Activated B cell treated with CpG ODN at 0.5 μM for 24 hours (primary cell): ENCODE measurements around the gene MTHFD1L. TPM values are rescaled to one million over a fixed set of nuclear protein-coding genes. Genes with fewer than 3 reads are reported as not detected.

ENCODE experiments used
- ATAC-seq: fragments of 200-7000 bp; cut with Tn5 transposase; one replicate; pipeline ENCODE4 v1.10.0; 2021; ENCODE audit warnings: low read depth, mild to moderate bottlenecking, moderate library complexity
- CTCF ChIA-PET: fragments of 350-600 bp; sonication (Branson Sonifier 250); formaldehyde crosslinking; loops from one replicate; lab custom pipeline; 2021; ENCODE audit warnings: antibody characterized with exemption; lab: Charles Lee
- POLR2A ChIA-PET: fragments of 350-600 bp; sonication (Branson Sonifier 250); formaldehyde crosslinking; loops from one replicate; lab custom pipeline; 2021; ENCODE audit warnings: antibody characterized with exemption; lab: Charles Lee
- DNase-seq: peaks from one replicate; pipeline ENCODE4 v3.0.0; 2022
- H3K27ac Mint-ChIP-seq: one replicate; pipeline ENCODE4 v1.8.0; 2020; ENCODE audit warnings: mixed read lengths
- H3K27me3 Mint-ChIP-seq: one replicate; pipeline ENCODE4 v1.8.0; 2021; ENCODE audit warnings: mixed read lengths
- H3K36me3 Mint-ChIP-seq: one replicate; pipeline ENCODE4 v1.8.0; 2021; ENCODE audit warnings: low read depth, mixed read lengths
- H3K4me1 Mint-ChIP-seq: one replicate; pipeline ENCODE4 v1.8.0; 2021; ENCODE audit warnings: mixed read lengths
- H3K4me3 Mint-ChIP-seq: one replicate; pipeline ENCODE4 v1.8.0; 2020; ENCODE audit warnings: mild to moderate bottlenecking, mixed read lengths
- H3K9me3 Mint-ChIP-seq: one replicate; pipeline ENCODE4 v1.8.0; 2020; ENCODE audit warnings: mixed read lengths
- intact Hi-C: fragments of 100-400 bp; cut with micrococcal nuclease; formaldehyde crosslinking; loops from one replicate; pipeline ENCODE4 v1.15.1; 2024
- total RNA-seq: library from RNA; stranded (reverse); gene quantifications from 2 replicates; pipeline ENCODE4 v1.2.3, GENCODE V29; 2022
- TF ChIP-seq, protein P1 (sequence below): fragments of 200-600 bp; IDR thresholded peaks from one replicate; pipeline ENCODE4 v1.8.0; 2022; ENCODE audit warnings: antibody characterized with exemption, mild to moderate bottlenecking

The MTHFD1L gene
- total RNA-seq, 1 donor from 2014 or later: 60.4 TPM

DNA sequence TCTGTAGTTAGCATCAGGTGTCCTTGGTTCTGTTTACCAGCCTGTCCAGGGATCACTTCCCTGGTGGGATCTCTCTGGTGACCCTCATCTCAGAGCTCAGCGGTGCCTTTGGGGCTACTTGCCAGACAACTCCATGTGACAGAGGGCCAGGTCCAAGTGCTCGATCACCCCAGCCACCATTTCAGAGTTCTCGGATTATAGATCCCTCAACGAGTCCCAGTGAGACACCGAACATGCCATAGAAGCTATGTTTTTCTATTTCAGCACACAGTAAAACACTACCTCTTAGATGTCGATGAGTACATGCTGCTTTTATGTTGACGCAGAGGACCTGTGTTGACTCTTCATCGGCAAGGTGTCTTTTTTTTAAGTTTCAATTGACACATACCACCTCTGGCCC is 204.1 kb downstream of the MTHFD1L start:
- Mint-ChIP-seq H3K27ac (no peak overlapping the region), H3K27me3 (no peaks in the 10 kb centered on the region), H3K4me1 (peaks cover 14% of the 10 kb centered on the region), H3K4me3 (no peak overlapping the region), H3K36me3 (peaks cover 38% of the 10 kb centered on the region), H3K9me3 (peaks cover 6% of the 10 kb centered on the region)
- ChIA-PET CTCF (no interaction called here), POLR2A (no interaction called here)
- TF ChIP-seq, protein P1, sequence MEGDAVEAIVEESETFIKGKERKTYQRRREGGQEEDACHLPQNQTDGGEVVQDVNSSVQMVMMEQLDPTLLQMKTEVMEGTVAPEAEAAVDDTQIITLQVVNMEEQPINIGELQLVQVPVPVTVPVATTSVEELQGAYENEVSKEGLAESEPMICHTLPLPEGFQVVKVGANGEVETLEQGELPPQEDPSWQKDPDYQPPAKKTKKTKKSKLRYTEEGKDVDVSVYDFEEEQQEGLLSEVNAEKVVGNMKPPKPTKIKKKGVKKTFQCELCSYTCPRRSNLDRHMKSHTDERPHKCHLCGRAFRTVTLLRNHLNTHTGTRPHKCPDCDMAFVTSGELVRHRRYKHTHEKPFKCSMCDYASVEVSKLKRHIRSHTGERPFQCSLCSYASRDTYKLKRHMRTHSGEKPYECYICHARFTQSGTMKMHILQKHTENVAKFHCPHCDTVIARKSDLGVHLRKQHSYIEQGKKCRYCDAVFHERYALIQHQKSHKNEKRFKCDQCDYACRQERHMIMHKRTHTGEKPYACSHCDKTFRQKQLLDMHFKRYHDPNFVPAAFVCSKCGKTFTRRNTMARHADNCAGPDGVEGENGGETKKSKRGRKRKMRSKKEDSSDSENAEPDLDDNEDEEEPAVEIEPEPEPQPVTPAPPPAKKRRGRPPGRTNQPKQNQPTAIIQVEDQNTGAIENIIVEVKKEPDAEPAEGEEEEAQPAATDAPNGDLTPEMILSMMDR: no peak
- intact Hi-C loops: no loop called here
- DNase-seq (no peak), ATAC-seq (no peak)

DNA sequence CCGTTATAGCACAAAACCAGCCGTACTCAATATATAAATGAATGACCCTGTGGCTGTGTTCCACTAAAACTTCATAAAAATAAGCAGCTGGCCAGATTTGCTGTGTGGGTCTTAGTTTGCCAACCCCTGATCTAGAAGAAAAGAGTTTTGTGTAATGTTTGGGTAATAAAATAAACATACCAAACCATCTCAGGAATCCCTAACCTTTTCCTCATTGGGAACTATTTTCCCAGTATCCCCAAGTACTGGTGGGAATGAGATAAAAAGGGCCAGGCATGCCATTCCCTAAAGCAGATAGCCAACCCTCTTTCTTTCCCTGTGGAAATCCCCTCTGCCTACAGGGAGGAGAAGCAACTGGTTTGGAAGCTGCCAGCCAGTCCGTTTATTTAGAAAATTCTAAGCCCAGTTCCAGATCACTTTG is 205.1 kb downstream of the MTHFD1L start:
- Mint-ChIP-seq H3K36me3 (peaks cover 38% of the 10 kb centered on the region), H3K27me3 (no peaks in the 10 kb centered on the region), H3K9me3 (peaks cover 12% of the 10 kb centered on the region), H3K27ac (no peak overlapping the region), H3K4me3 (no peak overlapping the region), H3K4me1 (peaks cover 14% of the 10 kb centered on the region)
- intact Hi-C loops: no loop called here
- CTCF ChIA-PET: no interaction called here
- no peak for ATAC-seq
- POLR2A ChIA-PET: no interaction called here
- TF ChIP-seq, protein P1: no peak
- DNase-seq: no peak

DNA sequence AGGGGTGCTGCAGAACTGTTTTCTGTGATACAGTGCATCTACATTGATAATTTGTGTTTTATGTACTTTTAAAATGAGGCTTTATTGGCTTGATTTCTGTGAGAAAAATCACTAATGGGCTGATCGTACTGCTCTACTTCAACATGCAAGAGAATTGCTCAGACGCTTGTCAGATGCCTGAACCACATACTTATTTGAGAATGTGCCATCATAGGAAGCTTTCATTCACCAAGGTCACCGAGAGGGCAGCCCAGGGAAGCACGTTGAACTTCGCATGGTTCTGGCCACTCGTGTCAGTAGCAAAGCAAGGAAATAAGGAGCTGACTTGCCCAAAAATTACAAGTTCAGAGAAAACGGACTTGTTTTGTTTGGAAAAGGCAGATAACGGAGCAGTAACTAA is 205.8 kb downstream of the MTHFD1L start:
- ATAC-seq: no peak
- ChIA-PET POLR2A (no interaction called here), CTCF (no interaction called here)
- Mint-ChIP-seq H3K36me3 (peaks cover 38% of the 10 kb centered on the region), H3K4me1 (peaks cover 14% of the 10 kb centered on the region), H3K27me3 (no peaks in the 10 kb centered on the region), H3K4me3 (no peak overlapping the region), H3K9me3 (peaks cover 12% of the 10 kb centered on the region), H3K27ac (no peak overlapping the region)
- intact Hi-C loops: no loop called here
- TF ChIP-seq, protein P1: no peak
- no peak for DNase-seq

DNA sequence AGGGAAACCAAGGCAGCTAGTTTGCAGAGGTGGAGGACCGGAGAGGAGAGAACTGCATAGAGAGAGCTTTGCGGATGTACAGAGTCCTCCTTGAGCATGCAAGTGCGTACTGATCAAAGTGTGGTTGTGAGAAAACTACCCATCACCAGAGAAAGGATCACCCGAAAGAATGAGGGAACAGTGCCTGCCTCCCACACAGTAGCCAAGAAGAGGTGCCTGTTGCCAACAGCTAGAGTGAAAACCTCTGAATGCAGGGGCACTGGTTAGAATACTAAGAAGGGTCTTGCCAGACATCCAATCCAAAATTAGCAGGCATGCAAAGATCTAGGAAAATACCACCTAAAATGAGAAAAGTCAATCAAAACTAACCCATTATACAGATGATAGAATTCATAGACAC is 207.6 kb downstream of the MTHFD1L start:
- H3K9me3 Mint-ChIP-seq: peaks cover 15% of the 10 kb centered on the region
- no peak overlapping the region for H3K27ac Mint-ChIP-seq
- peaks cover 36% of the 10 kb centered on the region for H3K36me3 Mint-ChIP-seq
- ATAC-seq (no peak), DNase-seq (no peak)
- TF ChIP-seq, protein P1: no peak
- no peak overlapping the region for H3K4me3 Mint-ChIP-seq
- H3K27me3 Mint-ChIP-seq: no peaks in the 10 kb centered on the region
- intact Hi-C loops: no loop called here
- CTCF ChIA-PET: no interaction called here
- POLR2A ChIA-PET: no interaction called here
- peaks cover 14% of the 10 kb centered on the region for H3K4me1 Mint-ChIP-seq

DNA sequence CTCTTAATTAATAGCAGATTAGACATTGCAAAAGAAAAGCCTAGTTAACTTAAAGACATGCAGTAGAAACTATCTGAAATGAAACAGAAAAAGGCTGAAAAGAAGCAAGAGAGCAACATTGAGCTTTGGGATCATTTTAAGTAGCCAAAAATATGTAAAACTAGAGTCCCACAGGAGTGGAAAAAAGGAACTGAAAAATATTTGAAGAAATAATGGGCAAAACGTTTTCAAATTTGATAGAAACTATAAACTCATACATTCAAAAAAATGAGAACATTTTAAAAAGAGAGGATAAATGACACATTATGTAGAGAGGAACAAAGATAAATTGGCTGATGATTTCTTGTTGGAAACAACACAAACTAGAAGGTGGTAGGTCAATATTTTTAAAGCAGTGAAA is 208.2 kb downstream of the MTHFD1L start:
- DNase-seq: no peak
- TF ChIP-seq, protein P1: no peak
- no peak overlapping the region for H3K4me3 Mint-ChIP-seq
- peaks cover 34% of the 10 kb centered on the region for H3K36me3 Mint-ChIP-seq
- peaks cover 15% of the 10 kb centered on the region for H3K9me3 Mint-ChIP-seq
- POLR2A ChIA-PET: no interaction called here
- H3K27ac Mint-ChIP-seq: no peak overlapping the region
- intact Hi-C loops: no loop called here
- CTCF ChIA-PET: no interaction called here
- no peaks in the 10 kb centered on the region for H3K27me3 Mint-ChIP-seq
- ATAC-seq: no peak
- peaks cover 14% of the 10 kb centered on the region for H3K4me1 Mint-ChIP-seq
